Peyer's patch (tissue), 4 donors: ENCODE measurements around the gene RCL1.

Experiments used
- CTCF ChIP-seq, 6 experiments: fragments of 450-650 bp in 4 of 6; fragments of 200-600 bp in 2 of 6; sonication (generic) in 1 of 6; IDR thresholded peaks; one replicate each; pipeline ENCODE4 v1.5.1; 2017 to 2019; ENCODE audit warnings: antibody characterized with exemption in 6 of 6, mild to moderate bottlenecking in 3 of 6, moderate library complexity in 1 of 6
- POLR2A ChIP-seq, 2 donors: fragments of 450-650 bp; IDR thresholded peaks; one replicate each; pipeline ENCODE4 v1.5.1; 2017; ENCODE audit warnings: antibody characterized with exemption in 2 of 2, mild to moderate bottlenecking in 2 of 2, moderate library complexity in 2 of 2

GRCh38 chr9:4861736-4862451 is 69.2 kb downstream of the RCL1 start:
- TF ChIP-seq CTCF (IDR thresholded peaks at IDR 0.05): peak in 3 of 6 experiments; percentile 22 to 32 (median 29)
- no peak for TF ChIP-seq POLR2A (IDR thresholded peaks at IDR 0.05)
